ENCODE measurements around the gene RNASE4. TPM values are rescaled to one million over a fixed set of nuclear protein-coding genes. Genes with fewer than 3 reads are reported as not detected.
"Not testable (repeated sequence)": the region's sequence is repeated elsewhere in the genome, so short reads cannot be mapped to it uniquely, and the experiment has no call there.

Gene RNASE4
- total RNA-seq, 1 donor from 2014 or later, result 5.3 TPM

DNA sequence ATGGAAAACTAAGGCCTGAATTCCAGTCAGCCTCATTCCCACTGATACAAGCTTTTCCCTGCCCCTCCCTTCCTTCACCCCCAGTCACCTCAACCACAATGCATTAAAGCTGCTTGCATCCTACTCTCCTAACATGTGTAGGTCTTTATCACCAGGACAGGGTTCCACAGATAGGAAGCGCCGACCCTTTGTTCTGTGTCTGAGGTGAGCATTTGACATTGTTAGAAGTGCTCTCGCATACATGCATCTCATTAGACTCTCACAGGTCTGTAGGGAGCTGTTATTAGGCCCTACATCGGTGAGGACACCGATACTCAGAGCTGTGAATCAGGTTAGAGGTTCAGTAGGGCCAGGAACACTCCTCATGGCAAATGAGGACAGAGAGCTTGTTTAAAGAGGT, 48.1 kb downstream of the RNASE4 start:
- H3K27me3 Mint-ChIP-seq (ENCODE audit: low read depth), result peaks cover 1% of the 10 kb centered on the region
- TF ChIP-seq, protein P1, sequence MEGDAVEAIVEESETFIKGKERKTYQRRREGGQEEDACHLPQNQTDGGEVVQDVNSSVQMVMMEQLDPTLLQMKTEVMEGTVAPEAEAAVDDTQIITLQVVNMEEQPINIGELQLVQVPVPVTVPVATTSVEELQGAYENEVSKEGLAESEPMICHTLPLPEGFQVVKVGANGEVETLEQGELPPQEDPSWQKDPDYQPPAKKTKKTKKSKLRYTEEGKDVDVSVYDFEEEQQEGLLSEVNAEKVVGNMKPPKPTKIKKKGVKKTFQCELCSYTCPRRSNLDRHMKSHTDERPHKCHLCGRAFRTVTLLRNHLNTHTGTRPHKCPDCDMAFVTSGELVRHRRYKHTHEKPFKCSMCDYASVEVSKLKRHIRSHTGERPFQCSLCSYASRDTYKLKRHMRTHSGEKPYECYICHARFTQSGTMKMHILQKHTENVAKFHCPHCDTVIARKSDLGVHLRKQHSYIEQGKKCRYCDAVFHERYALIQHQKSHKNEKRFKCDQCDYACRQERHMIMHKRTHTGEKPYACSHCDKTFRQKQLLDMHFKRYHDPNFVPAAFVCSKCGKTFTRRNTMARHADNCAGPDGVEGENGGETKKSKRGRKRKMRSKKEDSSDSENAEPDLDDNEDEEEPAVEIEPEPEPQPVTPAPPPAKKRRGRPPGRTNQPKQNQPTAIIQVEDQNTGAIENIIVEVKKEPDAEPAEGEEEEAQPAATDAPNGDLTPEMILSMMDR (IDR thresholded peaks at IDR 0.05; ENCODE audit: unreplicated experiment), result no peak
- peaks cover 7% of the 10 kb centered on the region for H3K4me1 Mint-ChIP-seq
- H3K36me3 Mint-ChIP-seq, result no peaks in the 10 kb centered on the region
- H3K27ac Mint-ChIP-seq, result no peak overlapping the region
- no peaks in the 10 kb centered on the region for H3K9me3 Mint-ChIP-seq
- no peak overlapping the region for H3K4me3 Mint-ChIP-seq
- DNase-seq (ENCODE audit: low spot score in 2 of 2, unreplicated experiment in 2 of 2), result no peak

GRCh38 chr14:20732979-20733635, 48.7 kb downstream of the RNASE4 start:
- peaks cover 7% of the 10 kb centered on the region for H3K4me1 Mint-ChIP-seq

DNA sequence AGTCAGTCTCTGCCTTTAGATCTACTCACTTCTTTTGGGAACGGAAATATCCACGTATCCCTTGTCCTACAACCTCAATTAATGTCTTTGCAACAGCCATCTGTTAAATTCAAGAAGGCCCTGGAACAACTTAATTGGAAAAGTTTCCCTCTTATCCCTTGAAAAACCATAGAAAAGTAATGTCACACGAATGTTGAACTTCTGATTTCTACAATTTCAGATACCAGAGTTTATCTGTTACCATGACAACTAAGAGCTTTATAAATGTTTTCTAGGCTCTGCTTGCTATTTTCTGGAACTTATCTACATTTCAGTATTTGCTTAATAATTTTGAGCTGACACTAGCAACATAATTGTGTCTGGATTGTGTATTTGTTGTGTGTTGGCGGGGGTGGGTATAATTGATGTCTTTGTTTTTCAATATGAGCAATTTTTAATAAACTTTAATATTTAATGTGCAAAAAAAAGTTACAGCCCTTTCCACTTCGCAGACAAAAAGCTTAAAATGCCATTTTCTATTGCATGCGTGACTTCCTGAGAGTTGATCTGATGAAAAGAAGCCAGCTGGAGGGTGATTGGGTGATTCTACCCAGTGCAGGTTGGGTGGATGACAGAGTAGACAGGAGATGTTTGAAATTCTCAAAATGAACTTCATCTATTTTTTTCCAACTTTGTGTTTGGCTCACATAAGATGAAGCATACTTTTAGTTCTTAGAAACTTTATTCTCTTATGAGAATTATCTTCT, 49.5 kb downstream of the RNASE4 start:
- no peak for DNase-seq (ENCODE audit: low spot score in 2 of 2, unreplicated experiment in 2 of 2)
- Mint-ChIP-seq H3K27ac (peak overlapping the region; percentile 37), H3K27me3 (ENCODE audit: low read depth) (no peaks in the 10 kb centered on the region), H3K36me3 (no peaks in the 10 kb centered on the region), H3K4me3 (no peak overlapping the region), H3K9me3 (no peaks in the 10 kb centered on the region), H3K4me1 (peaks cover 7% of the 10 kb centered on the region)
- TF ChIP-seq, protein P1 (IDR thresholded peaks at IDR 0.05; ENCODE audit: unreplicated experiment), result no peak

More at GRCh38 chr14:20732979-20733635, 48.7 kb downstream of the RNASE4 start:
- TF ChIP-seq, protein P1 (IDR thresholded peaks at IDR 0.05; ENCODE audit: unreplicated experiment), result no peak
- H3K27me3 Mint-ChIP-seq (ENCODE audit: low read depth), result no peaks in the 10 kb centered on the region
- no peak overlapping the region for H3K4me3 Mint-ChIP-seq
- H3K36me3 Mint-ChIP-seq, result no peaks in the 10 kb centered on the region
- H3K9me3 Mint-ChIP-seq, result no peaks in the 10 kb centered on the region
- peak overlapping the region; percentile 37 for H3K27ac Mint-ChIP-seq
- no peak for DNase-seq (ENCODE audit: low spot score in 2 of 2, unreplicated experiment in 2 of 2)

- Mint-ChIP-seq H3K27ac (peak overlapping the region; percentile 79), H3K36me3 (no peaks in the 10 kb centered on the region), H3K4me1 (peaks cover 7% of the 10 kb centered on the region), H3K9me3 (no peaks in the 10 kb centered on the region), H3K4me3 (no peak overlapping the region), H3K27me3 (ENCODE audit: low read depth) (no peaks in the 10 kb centered on the region)
- DNase-seq (ENCODE audit: low spot score in 2 of 2, unreplicated experiment in 2 of 2), result no peak
- TF ChIP-seq, protein P1 (IDR thresholded peaks at IDR 0.05; ENCODE audit: unreplicated experiment), result no peak
Observed at GRCh38 chr14:20734430-20734806, 50.1 kb downstream of the RNASE4 start.

DNA sequence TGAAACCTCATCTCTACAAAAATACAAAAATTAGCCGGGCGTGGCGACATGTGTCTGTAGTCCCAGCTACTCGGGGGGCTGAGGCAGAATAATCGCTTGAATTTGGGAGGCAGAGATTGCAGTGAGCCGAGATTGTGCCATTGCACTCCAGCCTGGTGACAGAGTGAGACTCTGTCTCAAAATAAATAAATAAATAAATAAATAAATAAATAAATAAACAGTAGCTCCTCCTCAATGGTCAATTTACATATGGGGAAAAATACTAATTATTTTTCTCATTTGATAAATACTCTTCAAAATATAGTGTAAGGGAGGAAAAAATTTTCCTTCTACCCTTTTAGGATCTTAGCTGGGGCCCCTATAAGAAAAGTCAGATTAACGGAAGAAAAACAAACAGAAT, 53.9 kb downstream of the RNASE4 start:
- not testable (repeated sequence) for H3K27me3 Mint-ChIP-seq (ENCODE audit: low read depth); DNase-seq (ENCODE audit: low spot score in 2 of 2, unreplicated experiment in 2 of 2); H3K36me3 Mint-ChIP-seq; H3K4me3 Mint-ChIP-seq; H3K9me3 Mint-ChIP-seq; H3K27ac Mint-ChIP-seq; H3K4me1 Mint-ChIP-seq

DNA sequence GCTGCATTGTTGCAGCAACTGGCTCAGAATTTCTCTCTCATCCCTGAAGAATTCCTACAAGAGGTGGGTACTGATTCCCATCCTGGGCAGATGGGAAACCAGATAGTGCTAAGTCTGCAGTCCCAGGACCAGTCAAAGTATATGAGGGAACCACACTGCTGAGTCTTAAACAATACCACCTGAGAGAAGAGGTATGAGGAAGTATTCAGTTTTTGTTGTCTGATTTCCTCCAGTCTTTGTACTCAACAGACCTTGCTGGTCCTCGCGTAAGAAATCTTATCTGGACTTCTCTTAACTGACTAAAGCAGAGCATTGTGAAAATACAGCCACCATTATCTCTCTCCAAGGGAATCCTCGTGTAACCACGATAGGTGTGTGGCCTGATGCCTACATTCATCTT, 57.8 kb downstream of the RNASE4 start:
- Mint-ChIP-seq H3K4me3 (no peak overlapping the region), H3K4me1 (no peaks in the 10 kb centered on the region), H3K27ac (no peak overlapping the region), H3K9me3 (no peaks in the 10 kb centered on the region), H3K36me3 (no peaks in the 10 kb centered on the region), H3K27me3 (ENCODE audit: low read depth) (no peaks in the 10 kb centered on the region)
- TF ChIP-seq, protein P1 (IDR thresholded peaks at IDR 0.05; ENCODE audit: unreplicated experiment), result no peak
- no peak for DNase-seq (ENCODE audit: low spot score in 2 of 2, unreplicated experiment in 2 of 2)
